GM12878 (cell line): ENCODE measurements around the gene WNT9A. TPM values are rescaled to one million over a fixed set of nuclear protein-coding genes. Genes with fewer than 3 reads are reported as not detected.

Experiments used
- ATAC-seq: fragments of 200-7000 bp; cut with Tn5 transposase; 3 replicates; pipeline ENCODE4 v1.9.1; 2020; ENCODE audit warnings: mild to moderate bottlenecking, moderate library complexity
- BruUV-seq: library from RNA; stranded (reverse); fragments of 400-500 nt; replicated peaks from 2 replicates; lab custom pipeline; 2021; lab: Mats Ljungman, UMichigan
- CTCF ChIA-PET: fragments of 300-600 bp; sonication (Branson Sonifier 250); formaldehyde crosslinking; extraction: SDS; loops from one replicate; lab custom pipeline; 2021; ENCODE audit warnings: inconsistent platforms; lab: Yijun Ruan, JAX
- POLR2A ChIA-PET: fragments of 350-600 bp; formaldehyde crosslinking; extraction: SDS; loops from one replicate; lab custom pipeline; 2021; ENCODE audit warnings: inconsistent platforms; lab: Charles Lee
- RAD21 ChIA-PET: fragments of 300-600 bp; sonication (Branson Sonifier 250); formaldehyde crosslinking; loops from one replicate; lab custom pipeline; 2023; ENCODE audit warnings: antibody characterized with exemption; ENCODE audit not compliant: unreplicated experiment; lab: Charles Lee
- SMC1A ChIA-PET: fragments of 300-600 bp; sonication (Branson Sonifier 250); formaldehyde crosslinking; loops from one replicate; lab custom pipeline; 2023; ENCODE audit not compliant: unreplicated experiment, uncharacterized antibody; lab: Charles Lee
- DNase-seq: peaks from one replicate; pipeline ENCODE4 v3.0.0-alpha.2; 2011; ENCODE audit warnings: low read depth, low spot score
- FAIRE-seq: peaks from 3 replicates; lab custom pipeline; 2011; peaks lifted over from hg19 to GRCh38; lab: Jason Lieb, UNC
- H2AFZ ChIP-seq: 2 replicates; pipeline ENCODE4 v1.6.0; 2011; ENCODE audit warnings: low read depth, low read length, control low read depth; ENCODE audit not compliant: control insufficient read depth
- H3K27ac ChIP-seq: 2 replicates; pipeline ENCODE4 v1.5.1; 2011; ENCODE audit warnings: control low read depth; ENCODE audit not compliant: control insufficient read depth, insufficient read depth
- H3K27me3 ChIP-seq, 2 experiments: replicated peaks in 1 of 2; 2 replicates each; pipeline versions ENCODE4 v1.6.0 to v1.6.1; 2011; ENCODE audit warnings: low read length in 1 of 2; ENCODE audit not compliant: control insufficient read depth in 2 of 2, insufficient read depth in 2 of 2
- H3K36me3 ChIP-seq, 2 experiments: 2 replicates each; pipeline ENCODE4 v1.5.1; 2011; ENCODE audit warnings: low read length in 1 of 2; ENCODE audit not compliant: control insufficient read depth in 2 of 2, insufficient read depth in 2 of 2
- H3K4me1 ChIP-seq: 2 replicates; pipeline ENCODE4 v1.6.1; 2011; ENCODE audit warnings: mild to moderate bottlenecking, low read length, moderate library complexity, mixed read lengths; ENCODE audit not compliant: control insufficient read depth, insufficient read depth
- H3K4me2 ChIP-seq: 2 replicates; pipeline ENCODE4 v1.6.0; 2011; ENCODE audit warnings: control low read depth; ENCODE audit not compliant: control insufficient read depth, insufficient read depth
- H3K4me3 ChIP-seq: fragments of 200-600 bp; sonication (generic); 2 replicates; pipeline ENCODE4 v1.5.1; 2016
- H3K79me2 ChIP-seq: 2 replicates; pipeline ENCODE4 v1.6.0; 2011; ENCODE audit warnings: low read length; ENCODE audit not compliant: control insufficient read depth, insufficient read depth
- H3K9ac ChIP-seq: 2 replicates; pipeline ENCODE4 v1.8.0; 2011; ENCODE audit warnings: low read length, control low read depth, mixed read lengths; ENCODE audit not compliant: control insufficient read depth, insufficient read depth
- H3K9me3 ChIP-seq: replicated peaks from 3 replicates; pipeline ENCODE4 v1.5.1; 2011; ENCODE audit warnings: mild to moderate bottlenecking, low read length; ENCODE audit not compliant: control insufficient read depth, insufficient read depth
- H4K20me1 ChIP-seq: 2 replicates; pipeline ENCODE4 v1.6.0; 2011; ENCODE audit not compliant: control insufficient read depth, insufficient read depth
- CBFB ChIP-seq: IDR thresholded peaks from 2 replicates; pipeline ENCODE4 v1.6.1; 2016; ENCODE audit warnings: antibody characterized with exemption, low read depth
- CBX5 ChIP-seq: sonication (generic); IDR thresholded peaks from 2 replicates; pipeline ENCODE4 v1.6.1; 2016; ENCODE audit warnings: low read depth, moderate library complexity, mild to moderate bottlenecking, inconsistent platforms
- IRF5 ChIP-seq: fragments of 450-650 bp; IDR thresholded peaks from 2 replicates; pipeline ENCODE4 v1.6.1; 2017; ENCODE audit warnings: borderline replicate concordance
- POU2F2 ChIP-seq: IDR thresholded peaks from 3 replicates; pipeline ENCODE4 v1.6.1; 2011; ENCODE audit warnings: low read depth, mild to moderate bottlenecking, low read length, borderline replicate concordance
- RFX5 ChIP-seq: IDR thresholded peaks from 2 replicates; pipeline ENCODE4 v1.6.1; 2011; ENCODE audit warnings: low read depth, low read length, improper control_type of control experiment
- SIX5 ChIP-seq: IDR thresholded peaks from 2 replicates; pipeline ENCODE4 v1.6.1; 2011; ENCODE audit warnings: mild to moderate bottlenecking, low read depth, low read length, moderate library complexity; ENCODE audit not compliant: severe bottlenecking
- SMAD5 ChIP-seq: IDR thresholded peaks from 2 replicates; pipeline ENCODE4 v1.6.1; 2016; ENCODE audit warnings: antibody characterized with exemption, low read depth
- SREBF2 ChIP-seq: IDR thresholded peaks from 2 replicates; pipeline ENCODE4 v1.6.1; 2012; ENCODE audit warnings: mild to moderate bottlenecking, low read length
- TCF12 ChIP-seq: IDR thresholded peaks from 2 replicates; pipeline ENCODE4 v1.6.1; 2011; ENCODE audit warnings: low read depth, mild to moderate bottlenecking, low read length
- ZNF622 ChIP-seq: fragments of 450-650 bp; IDR thresholded peaks from 2 replicates; pipeline ENCODE4 v1.6.1; 2017; ENCODE audit warnings: mild to moderate bottlenecking, inconsistent platforms
- WGBS: methylation state at CpG from one replicate; pipeline ENCODE4 v1.1.6; 2016; ENCODE audit warnings: low lambda C conversion rate; ENCODE audit not compliant: insufficient replicate concordance, insufficient coverage; ENCODE audit errors: missing lambda C conversion rate; 5-methylcytosine and 5-hydroxymethylcytosine counted together
- in situ Hi-C: fragments of 300-500 bp; cut with MboI; formaldehyde crosslinking; loops from 9 replicates; pipeline ENCODE4 v1.14.3; 2018; ENCODE audit warnings: mixed read lengths
- intact Hi-C: fragments of 100-400 bp; cut with micrococcal nuclease; formaldehyde crosslinking; loops from one replicate; pipeline ENCODE4 v1.14.2; 2022; ENCODE audit not compliant: unreplicated experiment
- polyA plus RNA-seq, 11 experiments: library from polyadenylated mRNA; depleted of rRNA in 4 of 11; unstranded in 6 of 11; stranded (reverse) in 5 of 11; fragments of >200 nt; fragmentation: Nextera tagmentation in 4 of 11; fragmentation: Illumina TruSeq in 1 of 11; extraction: Ambion mirVana in 4 of 11; extraction: Trizol in 1 of 11; gene quantifications; 1 replicate in 1 of 11; 2 replicates in 10 of 11; pipeline versions ENCODE4 v1.2.1 to v1.2.3, GENCODE V29; 2011 to 2016; ENCODE audit warnings: inconsistent platforms in 2 of 11, missing spikeins in 2 of 11, low read depth in 1 of 11
- total RNA-seq, 4 experiments: library from RNA; depleted of rRNA in 3 of 4; stranded (reverse); fragments of >200 nt in 3 of 4; fragmentation: Illumina TruSeq in 1 of 4; extraction: Trizol in 1 of 4; gene quantifications; 2 replicates each; pipeline versions ENCODE4 v1.2.1 to v1.2.3, GENCODE V29; 2013 to 2021
- TF ChIP-seq, protein P1 (sequence below): fragments of 450-650 bp; formaldehyde crosslinking; IDR thresholded peaks from 2 replicates; pipeline ENCODE4 v1.5.0; 2022; ENCODE audit warnings: mild to moderate bottlenecking, missing genetic modification characterization
- TF ChIP-seq, protein P2 (sequence below): fragments of 450-650 bp; IDR thresholded peaks from 2 replicates; pipeline ENCODE4 v1.6.1; 2017; ENCODE audit warnings: mild to moderate bottlenecking, moderate library complexity

WNT9A gene
- total and polyA plus RNA-seq, 10 of the 15 experiments (the other 5 are each of a cell fraction or from before 2014, with no cell fraction given): not detected

DNA sequence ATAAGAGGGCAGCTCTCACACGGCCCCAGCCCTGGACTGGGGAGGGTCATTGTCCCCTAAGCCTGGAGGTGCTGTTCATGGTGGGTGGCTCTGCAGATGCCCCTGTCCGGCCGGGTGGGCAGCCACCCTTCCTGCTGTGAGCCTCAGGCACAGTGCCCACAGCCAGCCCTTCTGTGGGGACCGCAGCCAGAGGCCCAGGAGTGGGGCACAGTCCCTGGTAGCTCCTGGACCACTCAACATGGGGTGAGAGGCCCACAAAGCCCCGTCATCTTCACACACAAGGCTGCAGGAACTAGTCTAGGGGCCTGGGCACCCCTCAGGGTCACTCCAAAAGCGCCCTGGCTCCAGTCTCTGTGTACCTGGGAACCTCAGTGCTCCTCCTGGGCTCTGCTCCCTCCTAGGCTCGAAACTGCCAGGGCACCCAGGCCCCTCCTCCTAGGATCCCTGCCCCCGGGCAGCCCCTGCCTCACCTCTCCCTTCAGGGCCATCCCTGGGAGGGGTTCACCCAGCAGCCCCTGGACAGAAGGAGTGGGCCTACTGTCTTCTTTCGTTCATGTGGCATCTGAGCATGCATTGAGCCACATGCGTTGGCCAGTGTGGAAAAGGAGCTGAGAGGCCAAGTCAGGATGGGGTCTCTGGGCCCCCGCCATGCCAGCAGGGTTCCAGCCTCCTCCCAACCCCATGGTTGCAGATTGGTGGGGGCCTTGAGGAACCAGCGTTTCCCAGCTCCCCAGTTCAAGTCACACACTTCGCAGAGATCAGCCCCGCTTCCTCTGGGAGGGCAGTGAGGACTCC, 43.0 kb downstream of the WNT9A start:
- Histone ChIP-seq H4K20me1 (no peaks in the 10 kb centered on the region), H3K4me1 (no peaks in the 10 kb centered on the region), H3K9me3 (no peaks in the 10 kb centered on the region), H3K27ac (no peak overlapping the region), H3K4me2 (no peak overlapping the region), H3K27me3 (no peaks in the 10 kb centered on the region; a peak in 1 of 4 replicates), H2AFZ (no peak overlapping the region), H3K4me3 (no peak overlapping the region), H3K36me3 (no peaks in the 10 kb centered on the region), H3K79me2 (no peaks in the 10 kb centered on the region), H3K9ac (no peak overlapping the region)
- no TSS peak for BruUV-seq
- FAIRE-seq (no peak), ATAC-seq (no peak), DNase-seq (no peak)
- 22% methylated on average over 14 of the region's 14 CpGs for WGBS
- intact Hi-C loops (loop anchor here (10.0 kb wide), 1 partner anchor 60 kb away; no protein-coding TSS in a partner anchor), in situ Hi-C loops (no loop called here)
- TF ChIP-seq ZNF622 (no peak), SMAD5 (no peak), SIX5 (no peak), TCF12 (no peak), RFX5 (no peak), CBFB (no peak), POU2F2 (no peak), IRF5 (no peak), CBX5 (no peak), SREBF2 (no peak)
- TF ChIP-seq, protein P1, sequence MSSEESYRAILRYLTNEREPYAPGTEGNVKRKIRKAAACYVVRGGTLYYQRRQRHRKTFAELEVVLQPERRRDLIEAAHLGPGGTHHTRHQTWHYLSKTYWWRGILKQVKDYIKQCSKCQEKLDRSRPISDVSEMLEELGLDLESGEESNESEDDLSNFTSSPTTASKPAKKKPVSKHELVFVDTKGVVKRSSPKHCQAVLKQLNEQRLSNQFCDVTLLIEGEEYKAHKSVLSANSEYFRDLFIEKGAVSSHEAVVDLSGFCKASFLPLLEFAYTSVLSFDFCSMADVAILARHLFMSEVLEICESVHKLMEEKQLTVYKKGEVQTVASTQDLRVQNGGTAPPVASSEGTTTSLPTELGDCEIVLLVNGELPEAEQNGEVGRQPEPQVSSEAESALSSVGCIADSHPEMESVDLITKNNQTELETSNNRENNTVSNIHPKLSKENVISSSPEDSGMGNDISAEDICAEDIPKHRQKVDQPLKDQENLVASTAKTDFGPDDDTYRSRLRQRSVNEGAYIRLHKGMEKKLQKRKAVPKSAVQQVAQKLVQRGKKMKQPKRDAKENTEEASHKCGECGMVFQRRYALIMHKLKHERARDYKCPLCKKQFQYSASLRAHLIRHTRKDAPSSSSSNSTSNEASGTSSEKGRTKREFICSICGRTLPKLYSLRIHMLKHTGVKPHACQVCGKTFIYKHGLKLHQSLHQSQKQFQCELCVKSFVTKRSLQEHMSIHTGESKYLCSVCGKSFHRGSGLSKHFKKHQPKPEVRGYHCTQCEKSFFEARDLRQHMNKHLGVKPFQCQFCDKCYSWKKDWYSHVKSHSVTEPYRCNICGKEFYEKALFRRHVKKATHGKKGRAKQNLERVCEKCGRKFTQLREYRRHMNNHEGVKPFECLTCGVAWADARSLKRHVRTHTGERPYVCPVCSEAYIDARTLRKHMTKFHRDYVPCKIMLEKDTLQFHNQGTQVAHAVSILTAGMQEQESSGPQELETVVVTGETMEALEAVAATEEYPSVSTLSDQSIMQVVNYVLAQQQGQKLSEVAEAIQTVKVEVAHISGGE: no peak
- TF ChIP-seq, protein P2, sequence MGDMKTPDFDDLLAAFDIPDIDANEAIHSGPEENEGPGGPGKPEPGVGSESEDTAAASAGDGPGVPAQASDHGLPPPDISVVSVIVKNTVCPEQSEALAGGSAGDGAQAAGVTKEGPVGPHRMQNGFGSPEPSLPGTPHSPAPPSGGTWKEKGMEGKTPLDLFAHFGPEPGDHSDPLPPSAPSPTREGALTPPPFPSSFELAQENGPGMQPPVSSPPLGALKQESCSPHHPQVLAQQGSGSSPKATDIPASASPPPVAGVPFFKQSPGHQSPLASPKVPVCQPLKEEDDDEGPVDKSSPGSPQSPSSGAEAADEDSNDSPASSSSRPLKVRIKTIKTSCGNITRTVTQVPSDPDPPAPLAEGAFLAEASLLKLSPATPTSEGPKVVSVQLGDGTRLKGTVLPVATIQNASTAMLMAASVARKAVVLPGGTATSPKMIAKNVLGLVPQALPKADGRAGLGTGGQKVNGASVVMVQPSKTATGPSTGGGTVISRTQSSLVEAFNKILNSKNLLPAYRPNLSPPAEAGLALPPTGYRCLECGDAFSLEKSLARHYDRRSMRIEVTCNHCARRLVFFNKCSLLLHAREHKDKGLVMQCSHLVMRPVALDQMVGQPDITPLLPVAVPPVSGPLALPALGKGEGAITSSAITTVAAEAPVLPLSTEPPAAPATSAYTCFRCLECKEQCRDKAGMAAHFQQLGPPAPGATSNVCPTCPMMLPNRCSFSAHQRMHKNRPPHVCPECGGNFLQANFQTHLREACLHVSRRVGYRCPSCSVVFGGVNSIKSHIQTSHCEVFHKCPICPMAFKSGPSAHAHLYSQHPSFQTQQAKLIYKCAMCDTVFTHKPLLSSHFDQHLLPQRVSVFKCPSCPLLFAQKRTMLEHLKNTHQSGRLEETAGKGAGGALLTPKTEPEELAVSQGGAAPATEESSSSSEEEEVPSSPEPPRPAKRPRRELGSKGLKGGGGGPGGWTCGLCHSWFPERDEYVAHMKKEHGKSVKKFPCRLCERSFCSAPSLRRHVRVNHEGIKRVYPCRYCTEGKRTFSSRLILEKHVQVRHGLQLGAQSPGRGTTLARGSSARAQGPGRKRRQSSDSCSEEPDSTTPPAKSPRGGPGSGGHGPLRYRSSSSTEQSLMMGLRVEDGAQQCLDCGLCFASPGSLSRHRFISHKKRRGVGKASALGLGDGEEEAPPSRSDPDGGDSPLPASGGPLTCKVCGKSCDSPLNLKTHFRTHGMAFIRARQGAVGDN: no peak
- SMC1A ChIA-PET: no interaction called here
- RAD21 ChIA-PET: no interaction called here
- CTCF ChIA-PET: no interaction called here
- POLR2A ChIA-PET: no interaction called here
